HG03103 (cell line): ENCODE data around the gene PLXDC2.
"Not testable (repeated sequence)": the region's sequence is repeated elsewhere in the genome, so short reads cannot be mapped to it uniquely, and the experiment has no call there.

Experiments
- ATAC-seq: cut with Tn5 transposase; IDR thresholded peaks from one replicate; pipeline ENCODE4 v1.9.1; 2021; ENCODE audit warnings: low read depth; ENCODE audit not compliant: unreplicated experiment

PLXDC2 gene

DNA sequence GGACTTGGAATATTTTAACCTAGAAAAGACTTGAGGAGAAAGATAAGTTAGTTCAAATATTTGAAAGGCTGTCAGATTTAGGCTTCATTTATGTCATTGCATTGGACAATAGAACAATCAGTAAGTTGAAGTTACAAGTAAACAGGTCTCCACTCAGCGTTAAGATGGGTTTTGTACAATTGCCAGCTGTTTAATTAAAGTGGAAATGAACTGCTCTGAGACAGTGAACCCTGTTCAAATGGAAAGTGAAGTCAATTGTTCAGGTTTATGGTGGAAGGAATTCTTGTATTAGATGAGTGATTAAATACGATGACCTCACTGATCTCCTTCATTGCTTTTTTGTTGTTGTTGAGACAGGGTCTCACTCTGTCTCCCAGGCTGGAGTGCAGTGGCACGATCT lies 151.7 kb downstream of the PLXDC2 start:
- ATAC-seq = no peak

GRCh38 chr10:19968745-19969144 lies 152.5 kb downstream of the PLXDC2 start:
- no peak for ATAC-seq

DNA sequence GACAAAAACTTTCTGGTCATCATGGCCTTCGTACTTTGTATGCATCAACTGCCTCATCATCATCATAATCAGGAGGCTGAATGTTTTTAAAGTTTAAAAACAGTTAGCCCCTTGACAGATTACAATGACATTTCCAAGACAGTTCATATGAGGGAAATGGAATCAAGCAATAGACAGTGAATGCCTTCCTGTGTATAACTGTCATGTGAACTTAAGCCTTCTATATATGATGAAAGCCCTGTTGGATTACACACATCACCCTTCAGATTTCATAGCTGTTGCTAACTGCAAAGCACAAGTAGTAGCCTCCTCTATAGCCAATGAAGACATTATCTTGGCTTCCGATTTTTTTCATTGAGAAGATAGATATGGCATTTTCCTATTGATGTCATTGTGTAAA lies 154.0 kb downstream of the PLXDC2 start:
- ATAC-seq = no peak

- ATAC-seq = no peak
Observed at GRCh38 chr10:19970717-19971116, 154.5 kb downstream of the PLXDC2 start.

DNA sequence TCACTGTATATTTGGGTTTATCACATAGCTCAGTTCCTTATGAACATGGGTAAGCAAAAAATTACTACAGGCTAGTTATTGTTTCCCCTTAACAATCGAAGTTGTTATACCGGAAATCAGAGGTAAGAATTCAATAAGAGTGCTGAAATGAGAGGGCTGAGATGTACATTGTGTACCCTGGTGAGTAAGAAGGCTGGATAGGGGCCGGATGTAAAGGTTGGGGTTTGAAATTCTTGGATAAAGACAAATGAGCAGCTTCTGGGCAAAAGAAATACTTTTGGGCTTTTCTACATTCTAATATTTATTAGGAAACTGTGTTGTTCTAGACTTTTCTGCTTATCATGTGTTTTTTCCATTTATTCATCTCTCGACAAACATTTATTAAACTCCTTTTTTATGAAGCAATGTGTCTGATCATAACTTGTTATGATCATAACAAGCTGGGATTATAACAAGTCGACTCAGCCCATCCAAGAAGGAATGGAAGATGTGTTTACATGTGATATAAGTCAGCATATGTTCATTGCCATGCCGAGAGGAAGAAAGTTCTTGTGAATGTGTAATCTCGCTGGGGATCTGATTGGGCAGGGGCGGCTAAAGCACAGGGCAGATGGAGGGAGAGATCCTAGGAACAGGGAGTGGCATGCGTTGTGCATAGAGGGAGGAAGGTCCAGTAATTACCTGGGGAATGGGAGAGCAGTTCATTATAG lies 155.3 kb downstream of the PLXDC2 start:
- ATAC-seq = no peak

DNA sequence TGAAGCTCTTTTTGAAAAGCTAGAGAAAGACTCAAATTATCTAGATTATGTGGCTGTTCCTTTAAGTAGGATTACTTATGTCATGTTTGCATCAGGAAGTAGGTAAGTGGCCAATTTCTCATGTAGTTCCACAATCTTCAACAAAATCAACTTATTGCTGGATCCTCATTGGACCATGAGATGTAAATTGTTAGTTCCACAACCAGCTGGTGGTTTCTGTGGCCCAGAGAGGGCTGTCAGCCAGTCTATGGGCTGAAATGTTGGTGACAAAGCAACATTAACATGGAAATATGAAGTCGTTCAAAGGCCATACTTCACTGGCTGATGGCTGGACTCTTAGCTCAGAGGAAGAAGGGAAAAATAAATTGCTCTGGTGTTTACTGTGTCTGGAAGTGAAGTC lies 157.9 kb downstream of the PLXDC2 start:
- no peak for ATAC-seq

DNA sequence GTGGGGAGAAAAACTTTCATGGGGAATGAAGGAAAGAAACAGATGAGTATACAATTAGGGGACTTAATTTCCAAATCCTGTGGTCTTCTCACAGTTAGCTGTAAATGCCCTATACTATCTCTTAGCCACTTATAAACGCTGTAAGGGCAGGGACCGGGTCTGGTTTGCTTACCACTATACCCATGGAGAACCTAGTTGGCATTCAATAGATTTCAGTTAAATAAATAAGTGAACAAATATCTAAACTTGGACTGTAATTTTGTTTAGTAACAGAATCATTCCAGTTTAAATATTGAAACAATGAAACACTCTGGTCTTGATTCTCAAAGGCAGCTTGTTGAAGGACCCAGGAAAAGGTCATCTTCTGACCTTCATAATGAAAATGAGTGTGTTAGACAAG lies 158.3 kb downstream of the PLXDC2 start:
- no peak for ATAC-seq

DNA sequence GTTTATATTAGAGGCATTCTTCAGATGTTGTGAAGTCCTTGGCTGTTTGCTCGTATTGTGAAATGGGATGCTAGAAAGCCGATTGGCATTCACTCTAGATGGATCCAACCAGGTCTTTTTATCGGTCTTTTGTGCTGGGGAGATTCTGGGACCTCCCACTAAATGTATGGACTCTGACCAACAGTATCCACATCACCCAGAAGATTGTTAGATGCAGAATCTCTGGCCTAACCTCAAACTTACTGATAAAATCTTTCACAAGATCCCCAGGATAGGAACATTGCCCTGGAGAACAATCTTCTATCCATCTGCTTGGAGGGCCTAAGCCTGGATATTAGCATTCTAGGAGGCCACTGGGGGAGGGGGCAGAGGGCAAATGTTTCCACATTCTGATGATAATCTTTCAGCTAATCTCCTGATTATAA lies 160.9 kb downstream of the PLXDC2 start:
- ATAC-seq = no peak

DNA sequence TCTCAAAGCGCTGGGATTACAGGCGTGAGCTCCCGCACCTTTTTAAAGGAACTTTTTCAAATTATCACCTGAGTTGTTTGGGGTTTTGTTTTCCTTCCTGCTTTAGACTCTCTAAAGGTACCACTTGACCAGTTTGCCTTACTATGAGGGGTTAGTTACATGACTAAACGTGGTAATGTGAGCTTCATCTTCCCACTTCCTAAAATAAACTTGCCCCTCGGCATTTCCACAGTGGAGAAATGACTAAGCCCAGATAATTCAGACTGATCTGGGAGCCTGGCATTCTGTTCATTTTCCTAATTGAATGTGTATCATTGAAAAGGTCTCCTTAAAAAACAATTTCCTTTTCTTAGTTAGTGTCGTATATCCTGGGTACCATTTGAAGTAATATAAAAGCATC lies 163.4 kb downstream of the PLXDC2 start:
- ATAC-seq = no peak

- no peak for ATAC-seq
Observed at GRCh38 chr10:19983880-19984565, 167.8 kb downstream of the PLXDC2 start.

DNA sequence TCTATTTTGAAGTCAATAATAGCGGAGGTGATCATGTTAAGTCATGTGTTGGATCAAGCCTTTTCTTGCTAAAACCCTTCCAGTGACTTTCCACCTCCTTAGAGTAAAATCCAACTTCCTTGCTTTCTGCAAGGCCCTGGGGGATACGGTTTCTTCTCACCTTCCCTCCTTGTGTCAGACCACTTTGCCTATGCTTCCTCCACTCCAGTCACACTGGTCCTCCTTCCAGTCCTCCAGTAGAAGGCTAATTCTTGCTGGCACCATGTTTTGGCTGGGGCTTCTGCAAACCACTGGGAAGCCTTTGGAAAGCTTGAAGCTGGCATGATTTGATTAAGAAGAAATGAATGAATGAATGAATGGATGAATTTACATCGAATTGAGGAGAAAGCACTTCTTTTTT lies 169.5 kb downstream of the PLXDC2 start:
- no peak for ATAC-seq

- ATAC-seq = no peak
Observed at GRCh38 chr10:19986591-19986990, 170.4 kb downstream of the PLXDC2 start.

DNA sequence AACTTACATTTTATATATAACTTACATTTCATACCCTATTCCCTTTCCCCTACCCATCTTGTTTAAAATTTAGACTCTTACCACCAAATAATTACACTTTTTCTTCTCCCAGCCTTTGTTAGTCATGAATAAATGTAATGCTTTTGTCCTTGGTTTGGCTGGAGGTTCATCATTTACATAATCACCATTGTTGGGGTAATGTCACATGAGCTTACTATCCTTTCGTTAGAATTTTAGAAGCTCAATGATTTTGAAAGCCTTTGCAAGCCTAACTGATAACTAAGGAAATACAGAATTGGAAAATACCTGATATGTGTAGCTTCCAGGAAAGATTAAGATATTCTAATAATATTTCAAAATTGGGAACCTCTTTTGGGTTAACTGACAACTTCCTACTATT lies 171.7 kb downstream of the PLXDC2 start:
- no peak for ATAC-seq

DNA sequence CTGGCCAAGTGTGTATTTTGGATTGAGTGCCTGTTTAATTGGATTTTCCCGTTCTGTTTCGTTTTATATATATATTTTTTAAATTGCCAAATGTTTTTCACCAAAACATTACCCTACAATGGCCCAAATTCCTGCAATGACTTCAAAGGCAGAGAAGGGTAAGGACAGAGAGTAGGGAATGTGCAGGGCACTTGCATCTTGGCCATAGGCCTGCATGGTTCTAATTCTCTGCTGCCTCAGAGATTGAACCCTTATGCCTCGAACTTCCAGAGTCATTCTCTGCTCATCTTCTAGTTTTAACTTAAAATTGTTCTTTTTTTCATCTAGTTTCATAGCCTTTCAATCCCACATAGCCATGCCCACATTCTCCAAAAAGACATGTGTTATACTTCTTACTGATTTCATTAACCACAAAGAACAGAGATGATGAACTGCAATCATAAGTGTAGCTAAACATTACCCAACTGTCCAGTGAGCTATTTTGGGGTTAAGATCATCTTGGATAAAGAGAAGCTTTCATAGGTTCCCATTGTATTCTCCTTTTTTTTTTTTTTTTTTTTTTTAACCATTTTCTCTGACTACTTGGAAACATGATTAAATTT lies 177.6 kb downstream of the PLXDC2 start:
- ATAC-seq = no peak

GRCh38 chr10:19998482-19998881 lies 182.2 kb downstream of the PLXDC2 start:
- no peak for ATAC-seq

DNA sequence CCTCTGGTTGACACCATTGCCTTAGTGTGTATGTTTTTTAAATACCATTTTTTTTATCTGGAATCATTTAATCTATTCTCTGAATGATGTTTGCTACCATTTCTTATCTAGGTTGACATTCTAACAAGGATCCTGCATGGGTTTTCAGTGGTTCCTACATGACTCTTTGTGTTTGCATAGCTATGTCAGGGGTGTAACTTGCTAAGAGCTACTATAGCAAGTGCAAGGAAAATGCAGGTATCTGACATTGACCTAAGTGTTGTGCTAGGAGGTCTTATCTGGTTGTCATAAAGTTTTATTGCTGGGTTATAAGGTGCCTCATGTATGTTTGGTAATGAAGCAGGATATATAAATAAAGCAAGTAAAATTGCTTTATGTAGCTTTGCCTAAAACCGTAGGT lies 183.2 kb downstream of the PLXDC2 start:
- no peak for ATAC-seq

GRCh38 chr10:20002026-20002425 lies 185.8 kb downstream of the PLXDC2 start:
- not testable (repeated sequence) for ATAC-seq

- no peak for ATAC-seq
Observed at GRCh38 chr10:20002657-20003056, 186.4 kb downstream of the PLXDC2 start.

DNA sequence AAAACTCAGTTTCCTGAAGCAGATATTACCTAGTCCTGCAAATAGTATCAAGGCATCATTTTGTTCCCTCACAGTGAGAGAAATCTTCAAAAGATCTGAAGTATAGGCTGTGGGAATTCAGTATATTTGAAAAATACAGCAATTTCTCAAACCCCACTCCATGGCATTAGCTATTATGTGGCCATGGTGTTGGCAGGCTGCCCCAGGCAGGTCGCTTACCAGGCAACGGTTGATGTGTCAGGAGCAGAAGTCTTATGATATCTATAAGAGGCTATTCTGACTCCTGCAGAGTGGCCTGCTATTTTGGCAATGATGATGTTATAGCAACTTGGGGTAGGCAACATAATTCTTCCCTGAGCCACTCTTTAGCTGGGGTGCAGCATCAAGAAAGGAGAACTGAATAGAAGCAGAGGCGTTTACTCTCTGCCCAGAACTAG lies 187.9 kb downstream of the PLXDC2 start:
- ATAC-seq = peak; percentile 46

DNA sequence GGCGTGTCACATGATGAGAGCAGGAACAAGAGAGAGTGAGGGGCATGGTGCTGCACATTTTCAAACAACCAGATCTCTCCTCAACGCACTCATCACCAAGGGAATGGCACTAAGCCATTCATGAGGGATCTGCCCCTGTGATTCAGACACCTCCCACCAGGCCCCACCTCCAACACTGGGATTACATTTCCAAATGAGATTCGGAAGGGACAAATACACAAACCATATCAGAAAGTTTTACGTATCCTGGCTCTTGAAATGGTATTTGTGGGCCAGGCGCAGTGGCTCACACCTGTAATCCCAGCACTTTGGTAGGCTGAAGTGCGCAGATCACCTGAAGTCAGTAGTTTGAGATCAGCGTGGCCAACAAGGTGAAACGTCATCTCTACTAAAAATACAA lies 189.4 kb downstream of the PLXDC2 start:
- no peak for ATAC-seq

DNA sequence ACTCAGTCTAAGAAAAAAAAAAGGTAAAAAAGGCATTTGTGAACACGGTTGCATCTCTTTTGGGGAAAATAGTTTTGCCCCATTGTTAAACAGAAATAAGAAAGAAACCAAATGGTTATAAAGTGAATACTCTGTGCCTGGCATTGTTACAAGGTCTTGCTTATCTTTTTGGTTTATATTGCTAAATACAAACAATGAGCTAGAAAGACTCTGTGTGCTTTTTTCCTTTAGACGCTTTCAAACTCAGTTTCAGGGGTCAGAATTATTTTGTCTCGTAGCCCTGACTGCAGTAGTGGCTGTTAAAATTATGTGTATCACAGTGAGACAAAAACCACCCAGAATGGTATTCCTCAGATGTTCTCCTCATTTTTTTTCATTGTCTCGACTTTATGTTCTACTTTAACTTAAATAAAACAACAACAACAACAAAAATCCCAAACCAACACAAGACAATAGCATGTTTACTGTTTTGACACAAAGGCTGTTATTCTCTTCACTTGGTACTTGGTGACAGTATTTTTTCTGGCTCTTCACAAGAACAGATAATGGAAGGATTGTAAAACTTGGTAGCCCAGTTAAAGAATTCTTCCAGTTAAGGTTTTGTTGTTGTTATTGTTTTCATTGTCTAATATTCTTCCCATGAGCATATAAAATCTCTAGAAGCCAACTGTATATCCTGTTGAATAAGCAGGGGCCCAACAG lies 190.1 kb downstream of the PLXDC2 start:
- no peak for ATAC-seq
